HAP-1 (cell line): Measurements from ENCODE around the gene GRB10.
A peak's percentile ranks its signal among the peaks of the same experiment; 100 is the strongest.

Source experiments
- DNase-seq, 2 experiments: peaks; one replicate each; pipeline ENCODE4 v3.0.0-alpha.2; 2016 to 2020; ENCODE audit warnings: low spot score in 2 of 2
- H3K27me3 ChIP-seq: fragments of 250-450 bp; sonication (Bioruptor Pico); 2 replicates; pipeline ENCODE4 v1.5.1; 2020; ENCODE audit warnings: low read depth, mild to moderate bottlenecking, moderate library complexity
- H3K36me3 ChIP-seq: fragments of 250-450 bp; sonication (Bioruptor Pico); replicated peaks from 2 replicates; pipeline ENCODE4 v1.5.1; 2020; ENCODE audit warnings: mild to moderate bottlenecking
- H3K4me1 ChIP-seq: fragments of 250-450 bp; sonication (Bioruptor Pico); 2 replicates; pipeline ENCODE4 v1.5.1; 2020; ENCODE audit warnings: mild to moderate bottlenecking
- H3K4me3 ChIP-seq: fragments of 250-450 bp; sonication (Bioruptor Pico); 2 replicates; pipeline ENCODE4 v1.5.1; 2020; ENCODE audit warnings: mild to moderate bottlenecking, moderate library complexity
- H3K9me3 ChIP-seq: fragments of 250-450 bp; sonication (Bioruptor Pico); 2 replicates; pipeline ENCODE4 v1.5.1; 2020; ENCODE audit warnings: mild to moderate bottlenecking, moderate library complexity
- in situ Hi-C: fragments of 300-500 bp; cut with MboI; formaldehyde crosslinking; loops from 3 replicates; pipeline ENCODE4 v1.14.3; 2020; ENCODE audit warnings: low sequenced_read_pairs, inconsistent platforms, mixed read lengths

The GRB10 gene

DNA sequence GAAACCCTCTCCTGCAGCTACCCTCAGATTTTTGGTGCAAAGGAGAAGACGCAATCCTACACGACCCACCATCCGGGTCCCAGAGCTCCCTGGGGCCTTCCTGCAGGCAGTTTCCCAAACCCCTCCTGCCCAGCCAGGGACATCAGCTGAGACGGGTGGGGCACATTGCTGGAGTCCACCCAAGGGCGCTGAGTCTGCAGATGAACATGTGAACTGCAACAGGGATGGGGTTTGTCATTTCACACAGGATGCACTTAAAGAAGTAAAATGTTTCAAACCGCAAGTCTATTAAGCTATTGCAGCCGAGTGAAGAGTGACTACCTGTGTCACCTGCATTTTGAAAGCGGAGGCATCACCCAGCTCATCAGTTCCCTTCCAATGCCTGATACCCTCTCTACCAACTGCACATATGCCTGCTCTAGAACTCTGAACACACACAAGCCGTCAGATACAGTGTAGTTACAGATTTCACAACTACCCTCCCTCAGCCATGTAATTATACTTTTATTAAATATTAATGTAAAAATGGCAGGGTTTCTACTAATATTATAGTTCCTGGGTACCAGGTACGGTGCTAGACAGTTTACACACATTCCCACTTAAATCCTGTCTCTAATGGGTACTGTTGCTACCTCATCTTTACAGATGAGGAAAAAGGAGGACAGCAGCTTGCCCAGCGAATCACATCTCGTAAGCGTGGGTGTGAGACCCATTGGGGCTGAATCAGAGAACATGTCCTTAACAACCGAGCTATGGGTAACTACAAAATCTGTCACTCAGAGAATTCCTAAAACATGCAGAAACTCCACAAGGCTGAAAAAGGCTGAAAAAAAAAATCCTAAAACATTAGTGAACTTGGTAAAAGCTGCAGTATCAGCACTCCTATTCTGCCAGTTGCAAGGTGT lies 71.2 kb downstream of the GRB10 start:
- no peak overlapping the region for H3K4me3 ChIP-seq
- no peaks in the 10 kb centered on the region for H3K36me3 ChIP-seq
- no peaks in the 10 kb centered on the region for H3K9me3 ChIP-seq
- no peaks in the 10 kb centered on the region for H3K27me3 ChIP-seq
- in situ Hi-C loops = no loop called here
- no peak for DNase-seq
- H3K4me1 ChIP-seq = peaks cover 8% of the 10 kb centered on the region

DNA sequence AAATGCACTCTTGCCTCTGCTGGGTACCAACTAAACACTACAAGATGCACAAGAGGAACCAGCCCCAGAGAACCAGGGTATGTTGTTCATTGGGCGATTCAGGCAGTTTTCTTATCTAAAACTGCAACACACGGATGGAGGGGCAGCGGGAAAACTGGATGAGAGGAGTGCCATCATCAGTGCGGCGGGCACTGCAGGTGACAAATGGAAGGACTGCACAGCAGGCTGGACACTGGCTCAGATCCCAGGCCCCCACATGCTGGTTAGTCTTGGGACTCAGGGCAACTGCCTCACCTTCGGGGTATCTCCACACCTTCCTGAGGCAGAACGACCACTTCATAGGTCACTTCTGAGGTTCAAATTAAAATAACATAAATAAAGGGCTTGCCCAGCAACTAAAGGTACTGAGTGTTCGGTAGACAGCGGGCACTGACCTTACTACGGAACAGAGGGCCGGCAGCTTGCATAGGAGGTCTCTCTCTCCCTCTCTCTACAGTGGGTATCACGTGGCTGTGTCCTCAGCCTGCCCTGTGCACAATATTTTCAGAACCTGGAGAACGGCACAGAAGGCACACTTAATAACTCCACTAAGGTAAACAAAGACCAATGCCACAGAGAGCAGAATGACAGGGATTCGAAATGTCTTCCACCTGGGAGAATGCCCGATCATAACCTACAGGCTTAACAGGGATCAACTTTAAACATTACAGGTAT lies 72.1 kb downstream of the GRB10 start:
- H3K9me3 ChIP-seq = no peaks in the 10 kb centered on the region
- H3K4me3 ChIP-seq = no peak overlapping the region
- in situ Hi-C loops = no loop called here
- H3K4me1 ChIP-seq = peaks cover 8% of the 10 kb centered on the region
- DNase-seq = no peak
- no peaks in the 10 kb centered on the region for H3K36me3 ChIP-seq
- no peaks in the 10 kb centered on the region for H3K27me3 ChIP-seq

DNA sequence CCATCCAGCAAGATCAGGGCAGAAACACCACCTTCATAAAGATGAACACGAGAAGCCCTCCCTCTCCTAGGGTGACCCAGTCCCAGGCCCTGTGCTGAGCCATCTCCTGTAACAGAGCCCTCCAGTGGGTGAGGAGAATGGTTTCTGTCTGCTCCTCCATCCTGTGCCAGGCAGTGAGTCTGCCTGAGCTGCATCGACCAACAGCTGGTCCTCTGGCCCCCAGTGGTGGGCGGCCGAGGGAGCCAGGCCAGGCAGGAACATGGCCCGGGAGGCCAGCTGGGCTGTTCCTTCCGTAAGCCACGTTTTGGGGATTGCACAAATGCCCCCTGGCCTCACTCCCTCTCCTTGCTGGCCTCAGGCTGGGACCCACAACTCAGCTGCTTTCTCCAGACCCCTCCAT lies 73.5 kb downstream of the GRB10 start:
- in situ Hi-C loops = no loop called here
- Histone ChIP-seq H3K9me3 (no peaks in the 10 kb centered on the region), H3K4me1 (peaks cover 12% of the 10 kb centered on the region)

DNA sequence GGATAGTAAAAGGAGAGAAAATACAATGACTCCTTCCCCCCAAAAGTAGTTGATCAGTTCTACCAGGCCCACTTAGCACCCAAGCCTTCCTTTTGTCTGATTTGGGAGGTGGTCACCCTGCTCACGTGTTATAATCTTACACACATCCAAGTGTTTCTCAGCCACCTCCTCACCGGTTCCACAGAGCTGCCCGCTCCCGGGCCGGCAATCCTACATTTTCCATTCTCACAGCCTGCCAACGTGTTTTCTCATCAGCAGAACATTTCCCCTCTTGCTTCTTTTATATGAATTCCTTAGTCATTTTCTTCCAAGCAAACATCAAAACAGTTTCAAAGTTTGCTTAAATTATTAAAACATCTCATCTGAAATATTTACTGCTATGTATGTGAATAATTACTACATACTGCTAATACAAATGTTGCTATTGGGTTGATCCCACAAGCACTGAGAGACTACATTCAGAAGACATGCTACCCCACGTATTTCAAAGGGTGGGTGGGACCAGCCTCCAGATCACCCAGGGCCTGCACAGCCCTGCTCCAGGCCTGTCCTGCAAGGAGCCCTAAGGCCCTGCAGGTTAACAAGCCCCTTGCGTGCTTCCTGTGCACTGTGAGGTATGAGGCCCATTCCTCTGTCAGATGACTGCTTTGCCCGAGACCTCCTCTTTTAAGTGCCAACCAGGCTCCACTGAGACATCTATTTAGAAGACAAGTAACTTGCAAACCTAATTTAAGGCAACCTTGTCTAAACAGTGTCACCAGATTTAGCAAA lies 75.3 kb downstream of the GRB10 start:
- peaks cover 18% of the 10 kb centered on the region for H3K36me3 ChIP-seq
- H3K27me3 ChIP-seq = no peaks in the 10 kb centered on the region
- DNase-seq = no peak
- no peaks in the 10 kb centered on the region for H3K9me3 ChIP-seq
- in situ Hi-C loops = no loop called here
- H3K4me3 ChIP-seq = no peak overlapping the region
- peaks cover 8% of the 10 kb centered on the region for H3K4me1 ChIP-seq

More for the DNA sequence above, 73.5 kb downstream of the GRB10 start:
- no peaks in the 10 kb centered on the region for H3K27me3 ChIP-seq
- peaks cover under 1% of the 10 kb centered on the region; the same call in 1 of the 2 replicates for H3K36me3 ChIP-seq
- H3K4me3 ChIP-seq = no peak overlapping the region
- DNase-seq = no peak

GRCh38 chr7:50706469-50706937 lies 76.2 kb downstream of the GRB10 start:
- Histone ChIP-seq H3K27me3 (no peaks in the 10 kb centered on the region), H3K36me3 (peaks cover 22% of the 10 kb centered on the region), H3K4me3 (no peak overlapping the region), H3K9me3 (no peaks in the 10 kb centered on the region), H3K4me1 (peaks cover 8% of the 10 kb centered on the region)
- no peak for DNase-seq
- in situ Hi-C loops = no loop called here

DNA sequence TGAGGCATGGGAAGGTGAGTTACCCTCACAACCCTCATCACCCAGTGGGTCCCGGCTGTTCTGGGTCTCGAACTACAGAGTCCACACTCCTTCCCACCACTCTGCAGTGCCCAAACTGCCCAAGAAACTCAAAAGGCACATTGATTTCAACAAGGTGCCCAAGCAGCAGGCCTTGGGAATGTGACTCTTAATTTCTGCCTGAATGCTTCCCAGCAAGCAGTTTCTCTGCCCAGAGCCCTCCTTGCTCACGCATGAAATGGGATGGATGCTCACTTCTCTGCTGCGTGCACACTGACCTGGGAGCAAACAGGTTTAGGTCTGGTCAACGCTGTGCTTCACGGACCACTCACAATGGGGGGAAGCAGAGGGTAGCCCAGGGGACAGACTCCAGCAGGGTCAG lies 77.9 kb downstream of the GRB10 start:
- peaks cover 8% of the 10 kb centered on the region for H3K4me1 ChIP-seq

DNA sequence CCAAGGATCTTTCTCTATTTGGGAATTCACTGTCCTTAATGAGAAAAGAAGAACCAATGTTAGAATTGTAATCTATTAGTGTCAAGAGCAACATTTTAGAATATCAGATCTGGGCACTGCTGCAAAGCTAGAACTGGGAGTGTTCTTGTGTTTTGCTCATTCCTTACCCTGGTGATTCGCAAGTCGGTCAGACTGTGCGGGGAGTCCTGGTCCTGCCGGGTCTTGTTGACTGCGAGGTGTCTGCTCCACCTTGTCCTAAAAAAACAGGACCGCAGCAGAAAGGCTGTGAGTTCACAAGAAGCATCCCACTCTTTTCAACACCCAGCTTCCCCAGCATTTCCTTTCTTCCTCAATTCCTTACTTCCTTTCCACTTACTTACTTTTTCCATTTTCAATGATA lies 79.0 kb downstream of the GRB10 start:
- in situ Hi-C loops = no loop called here
- H3K36me3 ChIP-seq = peaks cover 25% of the 10 kb centered on the region
- peaks cover 8% of the 10 kb centered on the region for H3K4me1 ChIP-seq

More for the DNA sequence above, 77.9 kb downstream of the GRB10 start:
- Histone ChIP-seq H3K4me3 (no peak overlapping the region), H3K36me3 (peaks cover 25% of the 10 kb centered on the region), H3K9me3 (no peaks in the 10 kb centered on the region), H3K27me3 (no peaks in the 10 kb centered on the region)
- no peak for DNase-seq
- in situ Hi-C loops = no loop called here

DNA sequence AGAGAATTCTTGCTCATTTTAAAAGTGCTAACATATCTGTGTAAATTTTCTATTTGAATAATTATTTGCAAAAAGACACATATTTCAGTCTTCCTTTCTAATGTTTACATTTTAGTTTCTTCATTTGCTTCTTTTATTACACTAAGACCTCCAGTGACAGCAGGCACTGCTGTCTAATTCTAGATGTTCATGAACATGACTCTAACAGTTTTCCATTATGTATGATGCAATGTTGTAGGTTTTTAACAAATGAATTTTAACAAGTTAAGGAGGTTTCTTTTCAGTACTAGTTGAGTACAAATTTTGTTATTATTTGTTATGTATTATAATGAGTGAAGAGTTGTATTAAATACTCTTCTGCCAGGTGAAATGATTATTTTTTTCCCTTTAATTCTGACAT lies 83.6 kb downstream of the GRB10 start:
- no peak for DNase-seq
- Histone ChIP-seq H3K4me3 (no peak overlapping the region), H3K4me1 (peaks cover 7% of the 10 kb centered on the region), H3K36me3 (peaks cover 32% of the 10 kb centered on the region), H3K27me3 (no peaks in the 10 kb centered on the region), H3K9me3 (no peaks in the 10 kb centered on the region)
- in situ Hi-C loops = no loop called here

More for the DNA sequence above, 79.0 kb downstream of the GRB10 start:
- no peaks in the 10 kb centered on the region for H3K9me3 ChIP-seq
- H3K27me3 ChIP-seq = no peaks in the 10 kb centered on the region
- DNase-seq = no peak
- H3K4me3 ChIP-seq = no peak overlapping the region

GRCh38 chr7:50697748-50698147 lies 84.9 kb downstream of the GRB10 start:
- Histone ChIP-seq H3K4me3 (no peak overlapping the region), H3K27me3 (no peaks in the 10 kb centered on the region), H3K4me1 (peaks cover 3% of the 10 kb centered on the region; the same call in 1 of the 2 replicates), H3K9me3 (no peaks in the 10 kb centered on the region), H3K36me3 (peaks cover 18% of the 10 kb centered on the region)
- in situ Hi-C loops = no loop called here
- DNase-seq = no peak

DNA sequence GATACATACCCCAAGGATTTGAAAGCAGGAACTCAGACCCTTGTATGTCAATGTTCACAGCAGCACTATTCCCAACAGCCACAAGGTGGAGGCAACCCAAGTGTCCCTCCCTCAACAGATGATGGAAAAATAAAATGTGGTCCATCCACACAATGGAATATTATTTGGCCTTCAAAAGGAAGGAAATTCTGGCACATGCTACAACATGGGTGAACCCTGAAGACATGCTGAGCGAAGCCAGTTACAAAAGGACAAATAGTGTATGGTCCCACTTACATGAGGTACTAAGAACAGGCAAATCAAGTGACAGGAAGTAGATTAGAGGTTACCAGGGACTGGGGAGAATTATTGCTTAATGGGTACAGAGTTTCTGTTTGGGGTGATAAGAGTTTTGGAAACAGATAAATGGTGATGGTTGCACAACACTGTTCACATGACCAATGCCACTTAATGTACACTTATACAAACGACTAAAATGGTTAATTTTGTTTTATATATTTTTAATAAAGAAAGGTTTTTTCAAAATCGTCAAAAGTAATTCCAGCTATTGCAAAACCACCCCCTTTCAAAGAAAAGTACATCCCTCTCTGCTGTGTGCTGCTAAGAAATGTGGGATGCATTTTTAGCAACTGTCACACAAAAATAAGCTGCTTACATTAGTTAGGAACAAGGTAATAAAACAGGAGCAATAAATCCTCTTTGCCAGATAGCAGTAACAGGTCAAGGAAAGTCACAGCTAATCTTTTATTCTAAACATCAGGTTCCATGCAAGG lies 85.7 kb downstream of the GRB10 start:
- Histone ChIP-seq H3K4me3 (no peak overlapping the region), H3K4me1 (peaks cover 3% of the 10 kb centered on the region; the same call in 1 of the 2 replicates), H3K27me3 (no peaks in the 10 kb centered on the region), H3K36me3 (peaks cover 13% of the 10 kb centered on the region), H3K9me3 (no peaks in the 10 kb centered on the region)
- in situ Hi-C loops = no loop called here
- peak in 1 of 2 experiments; percentile 31 for DNase-seq

- Histone ChIP-seq H3K4me3 (no peak overlapping the region), H3K36me3 (peaks cover 7% of the 10 kb centered on the region), H3K4me1 (peaks cover 12% of the 10 kb centered on the region), H3K9me3 (no peaks in the 10 kb centered on the region), H3K27me3 (no peaks in the 10 kb centered on the region)
- in situ Hi-C loops = no loop called here
- no peak for DNase-seq
Observed at GRCh38 chr7:50695026-50695425, 87.7 kb downstream of the GRB10 start.

DNA sequence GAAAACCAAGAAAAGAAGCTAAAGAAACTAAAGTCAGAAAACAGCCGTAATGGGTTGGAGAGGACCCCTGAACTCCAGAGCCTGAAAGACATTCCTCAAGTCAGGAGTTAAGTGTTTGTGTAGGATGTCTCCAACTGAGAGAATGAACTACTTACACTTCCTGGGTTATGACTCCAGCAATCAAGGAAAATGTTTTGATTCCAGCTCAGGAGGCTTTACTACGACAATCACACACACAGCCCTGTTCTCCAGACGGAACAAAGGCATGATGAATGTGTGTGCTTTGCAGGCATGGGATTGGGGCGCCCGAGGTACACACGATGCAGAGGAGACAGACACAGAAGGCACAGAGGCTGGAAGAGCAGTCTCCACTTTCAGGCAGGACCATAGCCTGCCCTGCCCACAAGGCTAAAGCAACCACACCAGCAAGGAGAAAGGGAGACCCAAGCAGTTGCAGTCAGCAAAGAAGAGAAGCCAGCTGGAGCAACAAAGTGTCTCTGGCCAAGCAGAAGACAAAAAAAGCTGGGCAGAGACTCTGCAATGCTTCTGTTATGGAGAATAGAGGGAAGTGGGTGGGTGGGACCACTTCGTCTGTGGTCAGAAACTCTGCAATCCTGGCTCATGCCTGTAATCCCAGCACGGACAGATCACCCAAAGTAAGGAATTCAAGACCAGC lies 89.1 kb downstream of the GRB10 start:
- Histone ChIP-seq H3K4me3 (no peak overlapping the region), H3K9me3 (no peaks in the 10 kb centered on the region), H3K27me3 (no peaks in the 10 kb centered on the region), H3K36me3 (peaks cover 13% of the 10 kb centered on the region), H3K4me1 (peaks cover 12% of the 10 kb centered on the region)
- DNase-seq = no peak
- in situ Hi-C loops = no loop called here
